GM21717 (cell line): ENCODE data around the gene ZCCHC14.
"Not testable (repeated sequence)": the region's sequence is repeated elsewhere in the genome, so short reads cannot be mapped to it uniquely, and the experiment has no call there.

ENCODE experiments used
- ATAC-seq: cut with Tn5 transposase; IDR thresholded peaks from one replicate; pipeline ENCODE4 v1.9.1; 2021; ENCODE audit warnings: mild to moderate bottlenecking, moderate library complexity; ENCODE audit not compliant: unreplicated experiment

The ZCCHC14 gene

DNA sequence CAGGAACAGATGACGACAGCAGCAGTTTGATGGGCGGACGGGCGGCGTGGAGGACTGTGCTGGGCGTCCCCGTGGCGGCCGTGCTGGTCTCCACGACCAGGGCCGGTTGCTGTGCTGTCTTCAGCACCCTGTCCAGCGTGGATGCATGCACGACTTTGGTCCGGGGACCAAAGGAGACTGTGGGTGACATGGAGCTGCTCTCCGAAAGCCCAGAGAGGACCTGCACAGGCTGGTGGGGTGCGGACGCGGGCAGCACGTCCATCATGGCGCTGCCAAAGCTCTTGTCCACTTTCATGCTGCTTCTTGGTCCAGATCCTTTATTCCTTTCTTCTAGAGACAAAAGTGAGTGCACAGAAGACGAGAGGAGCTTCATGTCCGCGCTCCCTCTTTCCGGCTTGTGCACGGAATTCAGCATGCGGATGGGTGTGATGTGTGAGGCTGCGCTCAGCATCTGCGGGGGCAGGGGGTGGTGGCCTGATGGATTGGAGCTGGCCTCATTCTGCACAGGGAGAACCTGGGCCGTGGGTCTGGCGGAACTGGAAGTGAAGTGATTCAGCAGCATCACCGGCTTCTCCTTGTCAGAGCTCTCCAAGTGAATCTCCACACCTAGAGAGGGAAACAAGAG, 80.3 kb downstream of the ZCCHC14 start:
- no peak for ATAC-seq

DNA sequence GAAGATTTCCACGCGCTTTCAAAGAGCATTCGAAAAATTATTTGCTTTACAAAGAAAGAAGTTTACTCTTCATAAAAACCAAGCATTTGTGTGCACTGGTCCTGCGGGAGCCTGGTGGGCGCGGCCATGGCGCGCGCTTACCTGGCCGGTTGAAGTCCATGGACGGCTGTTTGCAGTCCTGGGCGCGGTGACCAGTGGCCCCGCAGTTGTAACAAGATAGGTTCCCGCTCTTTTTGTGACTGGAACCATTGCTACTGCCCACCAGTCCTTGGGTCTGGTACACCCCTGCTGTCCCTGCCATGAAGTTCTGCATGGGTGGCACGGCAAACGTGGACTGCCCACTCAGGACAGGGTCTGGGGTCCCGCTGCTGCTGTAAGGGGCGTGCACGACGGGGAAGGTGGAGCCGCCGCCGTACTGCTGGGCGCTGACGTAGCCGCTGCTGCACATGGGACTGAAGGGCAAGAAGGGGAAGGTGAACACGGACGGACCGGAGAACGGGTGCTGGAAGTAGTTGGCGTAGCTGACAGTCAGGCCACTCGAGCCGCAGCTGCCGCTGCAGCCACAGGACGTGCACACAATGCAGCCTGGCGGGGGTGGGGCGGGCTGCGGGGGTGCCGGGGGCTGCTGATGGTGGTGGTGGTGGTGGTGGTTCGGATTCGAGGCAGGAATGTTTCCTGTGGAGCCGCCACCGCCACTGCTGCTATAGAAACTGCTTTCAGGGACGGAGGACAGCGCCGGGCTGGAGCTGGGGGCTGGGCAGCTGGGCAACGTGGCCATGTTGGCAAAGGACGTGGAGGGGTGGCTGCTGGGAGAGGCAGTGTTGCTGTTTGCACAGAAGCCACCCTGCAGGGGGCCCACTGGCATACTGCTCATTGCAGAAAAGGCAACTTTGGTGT, 81.2 kb downstream of the ZCCHC14 start:
- ATAC-seq: no peak

DNA sequence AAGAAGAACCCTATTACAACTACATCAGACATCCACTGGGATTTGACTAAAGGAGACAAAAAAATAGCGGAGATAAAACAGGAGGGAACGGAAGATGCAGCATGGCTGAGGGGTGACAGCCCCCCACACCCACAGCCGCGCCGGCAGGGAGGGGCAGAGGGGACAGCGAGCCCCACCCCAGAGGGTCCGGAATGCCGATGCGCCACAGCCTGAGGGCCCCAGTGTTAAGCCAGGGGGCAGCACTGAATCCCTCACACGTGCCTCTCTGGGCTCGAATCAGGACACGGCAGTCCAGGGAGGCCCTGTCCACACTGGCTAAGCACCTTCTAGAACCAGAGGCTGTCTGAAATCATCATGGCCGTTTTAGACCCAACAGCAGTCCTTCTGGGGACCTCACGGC, 81.9 kb downstream of the ZCCHC14 start:
- no peak for ATAC-seq

DNA sequence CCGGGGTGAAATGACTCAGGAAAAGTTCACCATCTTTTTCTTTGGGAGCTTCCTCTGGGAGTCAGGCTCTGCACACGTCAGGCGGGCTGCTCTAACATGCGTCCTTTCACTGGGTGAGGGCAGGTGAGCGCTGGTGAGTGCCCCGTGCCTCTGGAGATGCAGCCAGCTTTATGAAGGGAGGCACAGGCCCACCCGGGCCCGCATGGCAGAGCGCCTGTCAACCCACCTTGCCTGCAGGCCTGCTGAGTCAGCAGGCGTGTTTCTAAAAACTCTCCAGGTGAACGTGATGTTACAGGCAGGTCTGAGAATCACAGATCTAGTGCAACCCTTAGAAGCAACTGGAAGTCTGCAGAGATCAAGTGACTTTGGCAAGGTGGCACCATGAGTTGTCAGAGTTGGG, 82.3 kb downstream of the ZCCHC14 start:
- ATAC-seq: no peak

DNA sequence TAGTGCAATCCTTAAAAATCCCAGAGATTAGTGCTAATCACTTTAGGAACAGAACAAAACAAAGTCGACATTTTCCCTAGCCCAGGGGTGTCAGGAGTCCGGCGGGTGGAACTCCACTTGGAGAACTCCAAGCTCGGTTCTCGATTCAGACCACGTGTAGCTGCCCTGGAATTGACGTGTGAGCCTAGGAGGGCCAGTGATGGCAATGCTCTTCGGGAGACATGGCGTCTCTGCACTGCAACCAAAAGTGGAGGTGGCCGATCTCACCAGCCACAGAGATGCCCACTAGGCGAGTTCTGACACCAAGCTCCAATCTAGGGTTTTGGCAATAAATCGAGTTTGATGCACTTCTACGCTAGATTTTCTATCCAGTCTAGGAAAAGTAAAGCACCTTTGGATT, 83.0 kb downstream of the ZCCHC14 start:
- ATAC-seq: no peak

DNA sequence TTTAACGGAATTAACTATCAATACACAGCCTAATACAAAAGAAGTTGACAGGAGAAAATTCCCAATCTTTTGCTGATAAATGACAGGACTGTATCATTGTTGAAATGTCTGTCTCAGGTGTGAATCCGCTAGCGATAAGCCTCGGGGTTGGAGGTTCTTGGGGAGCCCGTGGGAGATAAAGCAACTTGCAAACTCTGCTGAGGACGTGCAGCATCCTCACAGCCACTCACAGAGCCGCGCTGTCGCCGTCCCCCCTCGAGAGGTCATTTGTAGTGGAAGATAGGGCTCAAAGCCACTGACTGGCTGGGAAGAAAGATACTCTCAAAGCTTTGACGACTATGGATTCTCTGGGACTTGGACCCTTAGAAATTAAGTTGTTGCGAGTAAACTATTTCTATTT, 83.7 kb downstream of the ZCCHC14 start:
- no peak for ATAC-seq

DNA sequence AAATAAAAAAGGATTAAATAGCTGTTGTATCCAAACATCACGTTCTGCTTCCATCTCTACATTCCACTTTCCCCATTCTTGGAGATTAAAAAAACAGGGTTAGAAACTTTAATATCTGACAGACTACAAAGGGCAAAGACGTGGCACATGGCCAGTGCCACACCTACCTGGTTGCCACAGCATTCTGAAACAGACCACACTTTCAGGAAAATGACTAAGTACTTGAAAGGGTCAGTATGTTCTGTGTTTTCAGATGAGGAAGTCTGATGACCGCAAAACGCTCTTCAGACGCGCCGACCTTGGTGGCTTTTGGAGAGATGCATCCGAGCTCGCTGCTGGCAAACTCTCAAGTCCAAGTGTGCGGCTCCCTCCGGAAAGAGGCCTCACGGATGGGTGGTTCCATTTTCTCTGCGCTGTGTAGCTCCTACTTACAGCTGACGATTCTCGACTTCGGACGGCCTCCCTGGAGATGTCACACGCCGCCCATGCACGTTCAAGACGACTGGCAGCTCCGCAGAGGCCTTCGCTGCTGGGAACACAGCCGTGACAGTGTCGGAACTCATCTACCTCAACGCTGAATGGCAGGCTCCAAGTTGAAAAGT, 85.2 kb downstream of the ZCCHC14 start:
- ATAC-seq: no peak

DNA sequence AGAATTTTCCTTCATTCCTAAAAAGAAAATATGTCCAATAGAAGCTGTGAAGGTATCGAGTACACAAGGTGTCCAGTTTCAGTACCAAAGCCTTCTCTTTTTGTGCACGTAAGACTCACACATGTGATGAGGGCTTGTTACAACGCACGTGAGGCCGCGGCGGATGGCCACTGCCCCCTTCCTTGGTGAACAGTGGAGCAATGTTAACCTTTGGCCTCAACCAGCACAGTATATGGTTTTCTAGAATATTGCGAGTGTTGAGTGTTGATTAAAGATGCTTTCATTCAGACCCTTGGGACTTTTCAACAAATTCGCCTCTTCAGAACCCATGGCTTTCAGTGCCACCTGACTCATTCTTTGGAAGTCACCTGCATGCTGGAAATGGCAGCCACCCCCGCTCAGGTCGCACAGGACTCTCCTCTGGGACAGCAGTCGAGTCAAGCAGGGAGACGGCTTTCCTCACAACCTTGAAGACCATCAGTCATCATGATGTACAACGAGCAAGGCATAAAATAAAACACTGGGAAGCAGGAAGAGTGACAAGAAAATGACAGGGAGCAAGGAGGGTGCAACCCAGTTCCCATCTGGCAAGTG, 86.2 kb downstream of the ZCCHC14 start:
- ATAC-seq: no peak

DNA sequence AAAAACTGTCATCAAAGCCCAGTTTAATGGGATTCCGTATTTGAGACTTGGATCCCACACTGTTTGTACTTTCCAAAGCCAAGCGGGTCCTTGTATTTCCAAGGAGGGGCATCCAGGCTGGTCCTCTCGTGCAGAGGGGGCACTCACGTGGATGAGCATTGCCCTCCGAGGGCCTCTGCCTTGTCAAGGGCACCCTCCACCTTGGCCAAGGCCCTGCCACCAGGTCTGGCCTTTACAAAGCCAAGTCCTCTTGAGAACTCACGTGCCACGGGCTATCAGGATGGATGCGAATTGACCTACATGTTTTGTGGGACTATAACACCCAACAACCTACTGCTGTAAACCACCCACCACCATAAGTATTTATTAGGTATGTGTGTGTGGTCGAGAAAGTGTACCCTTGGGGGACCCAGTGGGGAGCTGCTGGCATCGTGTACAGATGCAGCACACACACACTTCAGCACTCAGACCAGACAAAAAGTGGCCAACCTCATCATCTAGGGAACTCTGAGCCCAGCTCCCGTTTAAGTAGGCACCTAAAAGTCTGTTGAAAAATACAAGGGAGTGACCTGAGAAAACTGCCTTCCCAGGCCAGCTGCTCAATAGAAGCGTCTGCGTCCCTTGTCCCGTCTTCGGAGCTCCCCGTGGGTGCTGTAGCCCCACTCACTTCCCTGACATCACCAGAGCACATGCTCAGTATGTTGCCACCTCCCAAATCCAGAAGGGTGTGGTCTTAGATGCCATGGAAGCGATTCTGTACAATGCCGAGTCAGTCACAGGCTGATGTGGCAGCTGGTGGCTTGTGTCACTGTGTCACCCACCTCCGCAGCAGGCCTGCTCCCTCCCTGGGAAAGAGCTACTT, 87.8 kb downstream of the ZCCHC14 start:
- no peak for ATAC-seq

DNA sequence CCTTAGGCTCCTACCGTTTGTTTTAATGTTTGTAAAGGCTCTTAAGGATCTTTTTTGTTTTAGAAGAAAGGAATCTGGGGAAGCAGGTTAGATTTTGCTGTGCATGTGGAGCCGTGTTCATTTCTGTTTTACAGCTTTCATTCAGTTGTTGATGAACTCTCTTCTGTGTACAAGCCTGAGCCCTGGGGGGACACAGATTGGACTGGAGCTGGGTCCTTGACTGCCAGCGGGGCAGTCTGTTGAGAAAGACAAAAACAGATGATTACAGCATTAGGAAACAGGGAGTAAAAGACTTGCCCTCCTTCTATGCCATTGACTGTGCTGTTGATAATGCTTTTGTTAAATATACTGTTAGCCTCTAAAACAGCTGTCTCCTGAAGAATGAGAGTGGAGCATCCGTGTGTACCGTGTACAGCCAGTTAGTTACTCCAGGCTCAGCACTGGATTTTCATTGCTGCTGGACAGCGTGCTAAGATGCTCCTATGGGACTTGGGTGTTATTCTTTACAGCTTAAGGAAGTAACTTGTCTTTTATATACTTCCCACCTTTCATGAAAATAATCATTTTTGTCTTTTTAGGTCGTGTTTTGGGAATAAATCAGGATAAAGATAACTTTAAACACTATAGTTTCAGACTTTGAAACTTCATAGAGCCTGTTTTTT, 97.5 kb downstream of the ZCCHC14 start:
- ATAC-seq: no peak

DNA sequence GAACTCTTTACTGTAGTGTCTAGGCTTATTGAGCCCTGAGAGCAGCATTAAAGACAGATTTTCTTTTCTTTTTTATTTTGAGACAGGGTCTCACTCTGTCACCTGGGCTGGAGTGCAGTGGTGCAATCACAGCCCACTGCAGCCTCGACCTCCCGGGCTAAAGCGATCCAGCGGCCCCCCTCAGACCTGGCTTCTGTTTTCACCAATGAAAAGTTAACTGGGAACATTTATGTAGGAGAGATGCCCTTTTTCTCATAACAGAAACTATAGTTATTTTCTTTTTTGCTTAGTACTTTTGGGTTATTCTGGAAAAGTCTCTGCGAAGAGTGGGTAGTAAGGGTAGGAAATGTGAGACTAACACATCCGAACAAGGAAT, 99.2 kb downstream of the ZCCHC14 start:
- ATAC-seq: no peak

DNA sequence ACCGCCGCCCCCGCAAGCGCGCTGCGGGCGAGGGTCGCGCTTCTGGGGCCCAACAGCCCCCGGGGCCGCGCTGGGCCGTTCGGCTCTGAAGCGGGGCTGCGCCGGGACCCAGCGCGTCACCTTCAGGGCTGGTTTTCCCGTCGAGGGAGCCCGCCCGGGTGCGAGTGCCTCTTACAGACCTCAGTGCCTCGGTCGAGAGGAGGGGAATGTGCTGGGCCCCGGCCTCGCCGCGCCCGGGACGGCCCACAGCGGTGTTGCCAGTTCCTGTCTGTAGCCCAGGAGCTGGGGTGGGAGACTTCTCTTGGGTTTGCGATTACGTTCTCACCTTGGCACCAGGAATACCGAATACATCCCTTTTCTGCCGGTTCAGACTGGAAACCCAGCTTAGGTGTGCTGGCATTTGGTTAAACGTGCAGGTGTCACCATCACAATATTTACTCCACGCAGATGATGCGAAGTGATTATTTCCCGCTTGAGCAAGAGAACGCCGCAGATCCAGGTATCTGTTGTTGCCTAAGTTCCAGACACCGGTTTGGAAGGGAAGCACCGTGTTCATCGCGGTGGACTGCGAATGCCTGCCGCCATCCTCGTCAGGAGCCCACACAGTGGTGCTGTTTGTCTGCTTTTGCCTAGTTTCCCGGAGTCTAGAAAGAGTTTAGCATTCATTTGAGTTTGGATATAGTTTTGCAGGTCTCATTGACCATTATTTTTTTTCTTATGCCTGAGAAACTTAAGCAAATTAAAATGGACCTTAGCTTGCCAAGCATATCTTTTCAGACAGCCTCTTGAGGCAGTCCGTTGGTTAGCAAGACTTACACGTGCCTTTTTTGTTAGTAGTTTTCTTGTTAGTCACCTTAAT, 99.8 kb downstream of the ZCCHC14 start:
- no peak for ATAC-seq

DNA sequence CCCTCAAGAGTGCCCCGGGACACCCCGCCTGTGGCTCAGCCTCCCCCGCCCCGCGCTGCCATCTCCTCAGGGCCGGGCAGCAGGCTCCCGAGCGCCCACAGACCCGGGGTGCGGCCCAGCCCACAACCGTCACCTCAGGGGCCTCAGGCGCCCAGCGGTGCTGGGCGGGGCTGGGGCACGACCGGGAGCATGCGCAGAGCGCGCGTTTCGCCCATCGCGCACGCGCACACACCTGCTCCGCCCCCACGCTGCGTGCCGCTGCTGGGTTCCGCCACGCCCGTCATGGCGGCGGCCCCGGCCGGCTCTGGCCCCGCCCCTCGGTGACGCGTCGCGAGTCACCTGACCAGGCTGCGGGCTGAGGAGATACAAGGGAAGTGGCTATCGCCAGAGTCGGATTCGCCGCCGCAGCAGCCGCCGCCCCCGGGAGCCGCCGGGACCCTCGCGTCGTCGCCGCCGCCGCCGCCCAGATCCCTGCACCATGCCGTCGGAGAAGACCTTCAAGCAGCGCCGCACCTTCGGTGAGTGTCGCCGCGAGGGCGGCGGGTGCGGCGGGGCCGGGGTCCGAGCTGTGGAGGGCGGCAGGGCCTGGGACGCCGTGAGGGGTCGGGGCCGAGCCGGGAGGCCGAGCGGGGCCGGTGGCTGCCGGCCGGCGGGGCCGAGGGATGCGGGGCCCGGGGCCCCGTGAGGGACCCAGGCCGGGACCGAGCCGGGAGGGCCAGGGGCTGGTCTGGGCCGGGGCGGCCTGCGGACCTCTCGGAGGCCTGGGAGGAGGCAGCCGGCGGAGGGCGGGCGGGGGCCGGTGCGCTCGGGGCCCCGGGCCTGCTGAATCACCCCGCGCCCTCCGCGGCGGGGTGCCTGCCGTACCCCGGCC, 100.6 kb downstream of the ZCCHC14 start, which contains the start of gene MAP1LC3B:
Gene MAP1LC3B, plus strand, starts transcription at position 387 of the 871 bp plus-strand sequence. Its CDS starts 92 bp downstream, at position 479.
- peak; percentile 58 for ATAC-seq

DNA sequence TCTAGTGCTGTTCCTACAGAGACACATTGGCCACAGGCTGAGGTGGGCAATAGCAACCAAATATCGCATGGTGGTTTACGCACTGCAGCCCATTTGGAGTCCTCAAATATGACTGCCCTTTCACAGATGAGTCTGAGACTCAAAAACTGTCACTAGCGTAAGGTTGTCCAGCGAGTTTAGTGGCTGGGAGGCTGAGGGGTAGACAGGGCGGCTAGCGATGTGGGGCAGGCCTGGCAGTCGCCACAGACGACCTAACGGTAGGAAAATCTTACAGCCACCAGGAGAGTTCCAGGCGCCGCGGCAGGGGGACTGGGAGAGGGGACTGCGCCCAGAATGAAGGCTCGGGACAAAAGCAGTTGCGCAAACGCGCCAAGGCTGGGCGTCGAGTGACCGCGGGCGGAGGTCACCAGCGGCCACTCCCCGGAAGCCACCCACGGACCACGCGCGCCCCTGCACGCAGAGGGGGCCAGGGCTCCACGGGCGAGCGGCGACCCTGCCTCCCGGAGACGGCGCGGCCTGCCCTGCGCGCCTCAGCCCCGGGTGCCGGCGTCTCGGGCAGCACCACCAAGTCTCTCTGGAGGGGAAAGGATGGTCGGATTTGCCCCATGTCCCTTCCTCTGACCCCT, 101.4 kb downstream of the ZCCHC14 start:
- peak; percentile 17 for ATAC-seq

DNA sequence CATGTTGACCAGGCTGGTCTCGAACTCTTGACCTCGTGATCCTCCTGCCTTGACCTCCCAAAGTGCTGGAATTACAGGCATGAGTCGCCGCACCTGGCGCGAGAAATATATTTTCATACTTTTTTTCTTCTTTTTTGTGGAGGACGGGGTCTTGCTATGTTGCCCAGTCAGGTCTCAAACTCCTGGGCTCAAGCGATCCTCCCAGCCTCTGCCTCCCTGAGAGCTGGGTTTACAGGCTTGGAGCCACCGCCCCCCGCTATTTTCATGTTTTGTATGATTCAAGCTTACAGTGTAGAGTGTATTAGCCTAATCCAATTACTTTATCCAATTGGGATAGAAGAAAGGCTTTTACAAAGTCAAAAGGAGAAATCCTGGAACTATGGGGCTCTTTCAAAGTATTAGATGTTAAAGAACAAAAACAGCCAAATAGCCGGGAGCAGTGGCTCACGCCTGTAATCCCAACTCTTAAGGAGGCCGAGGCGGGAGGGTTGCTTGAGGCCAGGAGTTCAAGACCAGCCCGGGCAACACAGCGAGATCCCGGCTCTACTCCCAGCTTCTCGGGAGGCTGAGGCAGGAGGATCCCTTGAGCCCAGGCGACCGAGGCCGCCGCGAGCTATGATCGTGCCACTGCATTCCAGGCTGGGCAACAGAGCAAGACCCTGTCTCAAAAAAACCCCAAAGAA, 102.0 kb downstream of the ZCCHC14 start:
- no peak for ATAC-seq

DNA sequence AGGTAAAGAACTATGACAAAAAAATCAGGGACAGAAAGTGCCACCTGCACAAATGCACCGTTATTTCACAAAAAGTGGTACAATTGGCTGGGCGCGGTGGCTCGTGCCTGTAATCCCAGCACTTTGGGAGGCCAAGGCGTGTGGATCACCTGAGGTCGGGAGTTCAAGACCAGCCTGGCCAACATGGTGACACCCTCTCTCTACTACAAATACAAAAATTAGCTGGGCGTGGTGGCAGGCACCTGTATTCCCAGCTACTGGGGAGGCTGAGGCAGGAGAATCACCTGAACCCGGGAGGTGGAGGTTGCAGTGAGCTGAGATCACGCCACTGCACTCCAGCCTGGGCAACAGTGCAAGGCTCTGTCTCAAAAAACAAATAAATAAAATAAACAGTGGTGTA, 102.9 kb downstream of the ZCCHC14 start:
- ATAC-seq: not testable (repeated sequence)

DNA sequence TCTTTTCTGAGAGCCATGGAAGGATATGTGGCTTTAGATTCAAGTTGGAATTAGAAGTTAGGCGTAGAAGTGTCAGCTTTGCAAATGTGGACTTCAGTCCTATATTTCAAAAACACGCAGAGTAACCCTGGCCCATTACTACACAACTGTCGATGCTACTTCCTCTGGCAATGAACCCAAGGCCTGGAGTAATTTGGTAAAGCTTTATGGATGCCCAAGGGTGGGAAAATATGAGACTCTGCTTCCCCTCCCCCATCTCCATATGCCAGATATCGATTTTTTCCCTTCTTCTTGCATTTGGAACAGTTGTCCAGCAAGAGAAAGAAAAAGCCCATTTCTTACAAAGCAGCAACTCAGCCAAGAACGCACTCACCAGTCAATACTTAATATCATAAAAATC, 103.6 kb downstream of the ZCCHC14 start:
- ATAC-seq: no peak
